Dedifferentiated amniotic fluid mesenchymal stem cell (primary cell): ENCODE results near the gene PRDM2.
A peak's percentile ranks its signal among the peaks of the same experiment; 100 is the strongest.

Source experiments
- DNase-seq: peaks from one replicate; pipeline ENCODE4 v3.0.0-alpha.2; 2016; ENCODE audit errors: extremely low spot score

Gene PRDM2

GRCh38 chr1:13700521-13701270 is 708 bp downstream of the PRDM2 start:
- DNase-seq: no peak

GRCh38 chr1:13701271-13701640 is 1.3 kb downstream of the PRDM2 start:
- DNase-seq: no peak

GRCh38 chr1:13702425-13703127 is 2.6 kb downstream of the PRDM2 start:
- no peak for DNase-seq

- no peak for DNase-seq
Measured at GRCh38 chr1:13703128-13703513, 3.1 kb downstream of the PRDM2 start.

- no peak for DNase-seq
Measured at GRCh38 chr1:13703558-13704490, 3.8 kb downstream of the PRDM2 start.

GRCh38 chr1:13706046-13706445 is 6.1 kb downstream of the PRDM2 start:
- DNase-seq: no peak

- peak; percentile 61 for DNase-seq
Measured at GRCh38 chr1:13707164-13707563, 7.2 kb downstream of the PRDM2 start.

- no peak for DNase-seq
Measured at GRCh38 chr1:13708380-13708982, 8.5 kb downstream of the PRDM2 start.

- no peak for DNase-seq
Measured at GRCh38 chr1:13710086-13710485, 10.1 kb downstream of the PRDM2 start.

GRCh38 chr1:13714851-13715250 is 14.9 kb downstream of the PRDM2 start:
- DNase-seq: no peak

GRCh38 chr1:13715616-13716287 is 15.8 kb downstream of the PRDM2 start:
- DNase-seq: peak; percentile 75

- no peak for DNase-seq
Measured at GRCh38 chr1:13722808-13723360, 22.9 kb downstream of the PRDM2 start.

GRCh38 chr1:13723810-13724209 is 23.8 kb downstream of the PRDM2 start:
- DNase-seq: no peak

GRCh38 chr1:13725714-13726175 is 25.8 kb downstream of the PRDM2 start:
- peak; percentile 53 for DNase-seq

GRCh38 chr1:13728091-13728715 is 28.2 kb downstream of the PRDM2 start:
- DNase-seq: no peak

- no peak for DNase-seq
Measured at GRCh38 chr1:13730291-13730690, 30.3 kb downstream of the PRDM2 start.

- peak; percentile 54 for DNase-seq
Measured at GRCh38 chr1:13730751-13731482, 30.9 kb downstream of the PRDM2 start.

GRCh38 chr1:13731897-13732296 is 31.9 kb downstream of the PRDM2 start:
- DNase-seq: no peak

- no peak for DNase-seq
Measured at GRCh38 chr1:13732971-13733667, 33.1 kb downstream of the PRDM2 start.
